CD4-positive, alpha-beta T cell (primary cell): Measurements from ENCODE around the gene PHTF2. TPM values are rescaled to one million over a fixed set of nuclear protein-coding genes. Genes with fewer than 3 reads are reported as not detected.

Experiments
- ATAC-seq: fragments of 200-7000 bp; cut with Tn5 transposase; one replicate; pipeline ENCODE4 v1.10.0; 2022; ENCODE audit warnings: mild to moderate bottlenecking; ENCODE audit not compliant: poor library complexity
- CTCF ChIA-PET: fragments of 350-600 bp; sonication (Branson Sonifier 250); formaldehyde crosslinking; loops from one replicate; lab custom pipeline; 2021; ENCODE audit warnings: antibody characterized with exemption, inconsistent platforms; lab: Charles Lee
- POLR2A ChIA-PET: fragments of 350-600 bp; sonication (Branson Sonifier 250); formaldehyde crosslinking; loops from one replicate; lab custom pipeline; 2021; ENCODE audit warnings: antibody characterized with exemption, inconsistent platforms; lab: Charles Lee
- DNase-seq, 14 experiments: peaks; one replicate each; pipeline ENCODE4 v3.0.0-alpha.2; 2013 to 2020; ENCODE audit warnings: mixed read lengths in 2 of 14
- H3K27ac ChIP-seq, 2 donors: one replicate each; pipeline versions ENCODE4 v1.5.1 to v1.7.0; 2013; ENCODE audit warnings: low read length in 2 of 2, low read depth in 1 of 2, mild to moderate bottlenecking in 1 of 2
- H3K27me3 ChIP-seq, 2 experiments: 1 replicate in 1 of 2; 2 replicates in 1 of 2; pipeline versions ENCODE4 v1.6.1 to v1.7.0; 2013; ENCODE audit warnings: low read length in 2 of 2, control low read depth in 1 of 2, mild to moderate bottlenecking in 1 of 2, moderate library complexity in 1 of 2; ENCODE audit not compliant: insufficient read depth in 2 of 2, control insufficient read depth in 1 of 2
- H3K36me3 ChIP-seq: one replicate; pipeline ENCODE4 v1.6.1; 2013; ENCODE audit warnings: low read length, control low read depth; ENCODE audit not compliant: insufficient read depth
- H3K4me1 ChIP-seq: one replicate; pipeline ENCODE4 v1.6.1; 2013; ENCODE audit warnings: low read length, control low read depth; ENCODE audit not compliant: insufficient read depth
- H3K4me3 ChIP-seq: one replicate; pipeline ENCODE4 v1.5.1; 2013; ENCODE audit warnings: mild to moderate bottlenecking, low read length, moderate library complexity
- H3K9me3 ChIP-seq, 2 experiments: 1 replicate in 1 of 2; 2 replicates in 1 of 2; pipeline versions ENCODE4 v1.6.1 to v1.7.0; 2013; ENCODE audit warnings: low read length in 2 of 2, mild to moderate bottlenecking in 2 of 2, control low read depth in 1 of 2, moderate library complexity in 1 of 2; ENCODE audit not compliant: control insufficient read depth in 1 of 2, insufficient read depth in 1 of 2
- H3K27ac Mint-ChIP-seq: one replicate; pipeline ENCODE4 v1.8.0; 2020; ENCODE audit warnings: mixed read lengths
- H3K27me3 Mint-ChIP-seq: one replicate; pipeline ENCODE4 v1.8.0; 2021; ENCODE audit warnings: mixed read lengths
- H3K36me3 Mint-ChIP-seq: one replicate; pipeline ENCODE4 v1.8.0; 2021; ENCODE audit warnings: low read depth, mixed read lengths
- H3K4me1 Mint-ChIP-seq: one replicate; pipeline ENCODE4 v1.8.0; 2021; ENCODE audit warnings: low read depth, mixed read lengths
- H3K4me3 Mint-ChIP-seq: one replicate; pipeline ENCODE4 v1.8.0; 2020; ENCODE audit warnings: mild to moderate bottlenecking, mixed read lengths
- H3K9me3 Mint-ChIP-seq: one replicate; pipeline ENCODE4 v1.8.0; 2020; ENCODE audit warnings: mixed read lengths
- CTCF ChIP-seq: fragments of 200-600 bp; IDR thresholded peaks from one replicate; pipeline ENCODE4 v1.8.0; 2022; ENCODE audit warnings: antibody characterized with exemption, mild to moderate bottlenecking
- intact Hi-C, 2 experiments: fragments of 100-400 bp; cut with DNase I in 1 of 2; cut with micrococcal nuclease in 1 of 2; formaldehyde crosslinking; loops; one replicate each; pipeline versions ENCODE4 v1.15.1 to v1.9.0; 2023 to 2025; cut with DNase I, micrococcal nuclease
- total RNA-seq, 174 experiments: library from RNA in 2 of 174; stranded (reverse) in 2 of 174; gene quantifications; one replicate each; pipeline ENCODE4 v1.2.3 and lab custom pipeline; 2021 to 2026

The PHTF2 gene
- total RNA-seq, 2 experiments from 2014 or later: 22.6 to 23.5 TPM

- peaks cover 3% of the 10 kb centered on the region for H3K36me3 ChIP-seq
- Mint-ChIP-seq H3K4me3 (no peak overlapping the region), H3K36me3 (peaks cover 33% of the 10 kb centered on the region), H3K4me1 (peaks cover 46% of the 10 kb centered on the region), H3K27me3 (no peaks in the 10 kb centered on the region), H3K27ac (no peak overlapping the region), H3K9me3 (no peaks in the 10 kb centered on the region)
- no peak overlapping the region for H3K4me3 ChIP-seq
- DNase-seq (no peak), ATAC-seq (no peak)
- H3K27ac ChIP-seq: no peak overlapping the region
- H3K27me3 ChIP-seq: no peaks in the 10 kb centered on the region
- H3K4me1 ChIP-seq: no peaks in the 10 kb centered on the region
- CTCF ChIA-PET: interaction anchor here (0.8 to 1.4 kb wide), 2 partner anchors 9 to 17 kb away, joined by 3 read pairs; no protein-coding TSS in a partner anchor
- TF ChIP-seq CTCF: no peak
- intact Hi-C loops: no loop called here
- no peaks in the 10 kb centered on the region for H3K9me3 ChIP-seq
- POLR2A ChIA-PET: interaction anchor here (0.5 to 1.0 kb wide), 2 partner anchors 56 to 85 kb away, joined by 3 to 5 read pairs; no protein-coding TSS in a partner anchor
Observed at GRCh38 chr7:77881871-77882270, 83.3 kb downstream of the PHTF2 start.

GRCh38 chr7:77885155-77885554, 86.6 kb downstream of the PHTF2 start:
- no peak for TF ChIP-seq CTCF
- Mint-ChIP-seq H3K27ac (no peak overlapping the region), H3K4me1 (peaks cover 48% of the 10 kb centered on the region), H3K9me3 (no peaks in the 10 kb centered on the region), H3K27me3 (no peaks in the 10 kb centered on the region), H3K36me3 (peaks cover 13% of the 10 kb centered on the region), H3K4me3 (no peak overlapping the region)
- no peak for ATAC-seq
- no peaks in the 10 kb centered on the region for H3K4me1 ChIP-seq
- ChIA-PET POLR2A (interaction anchor here (1.4 kb wide), 1 partner anchor 53 kb away, joined by 4 read pairs; no protein-coding TSS in a partner anchor), CTCF (no interaction called here)
- DNase-seq: no peak
- intact Hi-C loops: no loop called here
- H3K27ac ChIP-seq: no peak overlapping the region
- H3K27me3 ChIP-seq: no peaks in the 10 kb centered on the region
- peaks cover 3% of the 10 kb centered on the region for H3K36me3 ChIP-seq
- no peaks in the 10 kb centered on the region for H3K9me3 ChIP-seq
- H3K4me3 ChIP-seq: no peak overlapping the region

- H3K4me3 ChIP-seq: no peak overlapping the region
- no peak for ATAC-seq
- ChIA-PET CTCF (no interaction called here), POLR2A (no interaction called here)
- intact Hi-C loops: no loop called here
- H3K9me3 Mint-ChIP-seq: no peaks in the 10 kb centered on the region
- no peaks in the 10 kb centered on the region for H3K9me3 ChIP-seq
- H3K4me3 Mint-ChIP-seq: no peak overlapping the region
- H3K4me1 ChIP-seq: no peaks in the 10 kb centered on the region
- peaks cover 39% of the 10 kb centered on the region for H3K4me1 Mint-ChIP-seq
- no peaks in the 10 kb centered on the region for H3K36me3 ChIP-seq
- H3K27ac Mint-ChIP-seq: no peak overlapping the region
- no peaks in the 10 kb centered on the region for H3K27me3 ChIP-seq
- no peaks in the 10 kb centered on the region for H3K27me3 Mint-ChIP-seq
- peaks cover 4% of the 10 kb centered on the region for H3K36me3 Mint-ChIP-seq
- no peak overlapping the region for H3K27ac ChIP-seq
- DNase-seq: no peak
- TF ChIP-seq CTCF: no peak
Observed at GRCh38 chr7:77887567-77887966, 89.0 kb downstream of the PHTF2 start.
